Endothelial cell of umbilical vein (primary cell): ENCODE data around the gene TAGLN2. TPM values are rescaled to one million over a fixed set of nuclear protein-coding genes. Genes with fewer than 3 reads are reported as not detected.

ENCODE experiments used
- BruUV-seq: library from RNA; stranded (reverse); fragments of 400-500 nt; replicated peaks from 2 replicates; lab custom pipeline; 2021; lab: Mats Ljungman, UMichigan
- CTCF ChIA-PET: fragments of 300-600, 350-600 bp; sonication (Branson Sonifier 250); formaldehyde crosslinking; loops from one replicate; lab custom pipeline; 2021; ENCODE audit warnings: antibody characterized with exemption, inconsistent platforms; lab: Charles Lee
- POLR2A ChIA-PET: fragments of 300-600, 350-600 bp; sonication (Branson Sonifier 250); formaldehyde crosslinking; loops from one replicate; lab custom pipeline; 2021; ENCODE audit warnings: antibody characterized with exemption, inconsistent platforms; lab: Charles Lee
- DNase-seq: peaks from one replicate; pipeline ENCODE4 v3.0.0-alpha.2; 2011; ENCODE audit warnings: low read depth, low spot score
- FAIRE-seq: peaks from 2 replicates; lab custom pipeline; 2011; peaks lifted over from hg19 to GRCh38; lab: Jason Lieb, UNC
- H2AFZ ChIP-seq: 2 replicates; pipeline ENCODE4 v1.6.0; 2012; ENCODE audit warnings: low read depth, low read length, control low read depth, inconsistent platforms
- H3K27ac ChIP-seq: 2 replicates; pipeline ENCODE4 v1.5.1; 2011; ENCODE audit warnings: low read depth, mild to moderate bottlenecking, control low read depth, low read length, moderate library complexity; ENCODE audit not compliant: insufficient read depth
- H3K27me3 ChIP-seq, 2 experiments: 2 replicates each; pipeline versions ENCODE4 v1.6.0 to v1.6.1; 2011; ENCODE audit warnings: low read length in 2 of 2, mixed read lengths in 1 of 2; ENCODE audit not compliant: control insufficient read depth in 2 of 2, insufficient read depth in 2 of 2
- H3K36me3 ChIP-seq, 2 experiments: 2 replicates in 1 of 2; 3 replicates in 1 of 2; pipeline ENCODE4 v1.5.1; 2011; ENCODE audit warnings: low read length in 2 of 2, mild to moderate bottlenecking in 1 of 2, moderate library complexity in 1 of 2; ENCODE audit not compliant: control insufficient read depth in 2 of 2, insufficient read depth in 2 of 2; ENCODE audit errors: extremely low read depth in 1 of 2
- H3K4me1 ChIP-seq: 3 replicates; pipeline ENCODE4 v1.5.1; 2011; ENCODE audit warnings: mild to moderate bottlenecking, low read length; ENCODE audit not compliant: control insufficient read depth, insufficient read depth; ENCODE audit errors: extremely low read depth
- H3K4me2 ChIP-seq: 2 replicates; pipeline ENCODE4 v1.6.1; 2011; ENCODE audit warnings: low read length, control low read depth, mixed read lengths; ENCODE audit not compliant: insufficient read depth
- H3K4me3 ChIP-seq, 3 experiments: fragments of 200-600 bp in 1 of 3; sonication (generic), shearing (Covaris generic) in 1 of 3; replicated peaks in 1 of 3; 2 replicates each; pipeline ENCODE4 v1.5.1; 2011 to 2016; ENCODE audit warnings: control low read depth in 3 of 3, low read length in 3 of 3, mild to moderate bottlenecking in 2 of 3, inconsistent platforms in 1 of 3, low read depth in 1 of 3, moderate library complexity in 1 of 3; ENCODE audit not compliant: insufficient read depth in 1 of 3
- H3K79me2 ChIP-seq: 2 replicates; pipeline ENCODE4 v1.6.0; 2012; ENCODE audit warnings: low read length, inconsistent platforms; ENCODE audit not compliant: control insufficient read depth, insufficient read depth
- H3K9ac ChIP-seq: replicated peaks from 2 replicates; pipeline ENCODE3; 2011; ENCODE audit warnings: low read length, control low read depth; ENCODE audit not compliant: insufficient read depth; ENCODE audit errors: extremely low read depth
- H3K9me1 ChIP-seq: replicated peaks from 3 replicates; pipeline ENCODE4 v1.6.0; 2011; ENCODE audit warnings: mild to moderate bottlenecking, low read length; ENCODE audit not compliant: control insufficient read depth, insufficient read depth; ENCODE audit errors: extremely low read depth
- H3K9me3 ChIP-seq: replicated peaks from 2 replicates; pipeline ENCODE4 v1.5.1; 2012; ENCODE audit warnings: low read length, inconsistent platforms; ENCODE audit not compliant: control insufficient read depth, insufficient read depth
- H4K20me1 ChIP-seq: replicated peaks from 2 replicates; pipeline ENCODE3; 2011; ENCODE audit warnings: mild to moderate bottlenecking, low read length; ENCODE audit not compliant: control insufficient read depth, insufficient read depth; ENCODE audit errors: extremely low read depth
- EZH2 ChIP-seq: IDR thresholded peaks from 2 replicates; pipeline ENCODE4 v1.6.1; 2012; ENCODE audit warnings: borderline replicate concordance, low read depth, mild to moderate bottlenecking, moderate library complexity, low read length, inconsistent platforms; ENCODE audit not compliant: severe bottlenecking
- FOS ChIP-seq: IDR thresholded peaks from 2 replicates; pipeline ENCODE4 v1.6.1; 2011; ENCODE audit warnings: mild to moderate bottlenecking, low read length, moderate library complexity, borderline replicate concordance; ENCODE audit not compliant: insufficient read depth
- GATA2 ChIP-seq: IDR thresholded peaks from 2 replicates; pipeline ENCODE4 v1.7.0; 2011; ENCODE audit warnings: low read depth, mild to moderate bottlenecking, moderate library complexity, mixed read lengths, low read length; ENCODE audit not compliant: insufficient read length, insufficient read depth
- JUN ChIP-seq: IDR thresholded peaks from 2 replicates; pipeline ENCODE4 v1.6.1; 2011; ENCODE audit warnings: borderline replicate concordance, low read depth; ENCODE audit not compliant: insufficient read length, insufficient read depth
- MYC ChIP-seq: IDR thresholded peaks from one replicate; pipeline ENCODE4 v1.6.1; 2011; ENCODE audit warnings: mild to moderate bottlenecking, low read depth, low read length
- POLR2A ChIP-seq: IDR thresholded peaks from 2 replicates; pipeline ENCODE4 v1.6.1; 2012; ENCODE audit warnings: low read depth, mild to moderate bottlenecking, control low read depth, low read length
- POLR2AphosphoS5 ChIP-seq: IDR thresholded peaks from 2 replicates; pipeline ENCODE4 v1.6.1; 2012; ENCODE audit warnings: low read depth, mild to moderate bottlenecking, control low read depth, low read length, moderate library complexity; ENCODE audit not compliant: insufficient read depth
- dilution Hi-C: fragments of 300-500 bp; cut with MboI; formaldehyde crosslinking; loops from one replicate; pipeline ENCODE4 v1.15.0; 2019; ENCODE audit warnings: low sequenced_read_pairs; ENCODE audit not compliant: extremely low pct_ligation_motif_present
- intact Hi-C: fragments of 100-400 bp; cut with micrococcal nuclease; formaldehyde crosslinking; loops from one replicate; pipeline ENCODE4 v1.10.0; 2022
- polyA plus RNA-seq, 4 experiments: library from polyadenylated mRNA; depleted of rRNA in 3 of 4; stranded (reverse) in 3 of 4; unstranded in 1 of 4; fragments of >200 nt; gene quantifications; 2 replicates each; pipeline versions ENCODE4 v1.2.1 to v1.2.3, GENCODE V29; 2011 to 2012; ENCODE audit warnings: missing spikeins in 1 of 4
- total RNA-seq: library from RNA; stranded (reverse); gene quantifications from 2 replicates; pipeline ENCODE4 v1.2.3, GENCODE V29; 2021
- TF ChIP-seq, protein P1 (sequence below): IDR thresholded peaks from 2 replicates; pipeline ENCODE4 v1.6.1; 2011; ENCODE audit not compliant: insufficient read depth, insufficient read length

TAGLN2 gene
- total and polyA plus RNA-seq, 2 donors (not counting 3 experiments of a cell fraction or from before 2014, with no cell fraction given): 646 to 1,279 TPM

- Histone ChIP-seq H3K27me3 (peaks cover 0 to 11% of the 10 kb centered on the region in 2 experiments), H3K79me2 (no peaks in the 10 kb centered on the region), H3K27ac (no peak overlapping the region), H3K9me3 (no peaks in the 10 kb centered on the region), H3K9ac (no peak overlapping the region), H3K36me3 (no peaks in the 10 kb centered on the region), H4K20me1 (no peaks in the 10 kb centered on the region), H2AFZ (no peak overlapping the region), H3K4me2 (no peak overlapping the region), H3K4me1 (no peaks in the 10 kb centered on the region), H3K4me3 (no peak overlapping the region), H3K9me1 (no peaks in the 10 kb centered on the region)
- FAIRE-seq: no peak
- dilution Hi-C loops: no loop called here
- POLR2A ChIA-PET: no interaction called here
- DNase-seq: no peak
- BruUV-seq: no TSS peak
- intact Hi-C loops: loop anchor here (2.0 kb wide), 1 partner anchor 409 kb away; the partner anchor contains the start of genes COPA and NCSTN
- TF ChIP-seq MYC: no peak
- no peak for TF ChIP-seq POLR2A
- no peak for TF ChIP-seq POLR2AphosphoS5
- no peak for TF ChIP-seq GATA2
- no peak for TF ChIP-seq EZH2
- TF ChIP-seq, protein P1, sequence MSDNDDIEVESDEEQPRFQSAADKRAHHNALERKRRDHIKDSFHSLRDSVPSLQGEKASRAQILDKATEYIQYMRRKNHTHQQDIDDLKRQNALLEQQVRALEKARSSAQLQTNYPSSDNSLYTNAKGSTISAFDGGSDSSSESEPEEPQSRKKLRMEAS: no peak
- TF ChIP-seq JUN: no peak
- no peak for TF ChIP-seq FOS
- CTCF ChIA-PET: interaction anchor here (1.0 to 13.3 kb wide), 2 partner anchors 12 to 72 kb away, joined by 4 to 169 read pairs; partner anchors contain the start of gene IGSF9
Observed at GRCh38 chr1:159933347-159933746, 8.0 kb upstream of the TAGLN2 start.
